ENCODE measurements around the gene ARHGEF7. TPM values are rescaled to one million over a fixed set of nuclear protein-coding genes. Genes with fewer than 3 reads are reported as not detected.

Gene ARHGEF7
- polyA plus RNA-seq, 1 donor (not counting 4 experiments of a cell fraction or from before 2014, with no cell fraction given) = 25.2 TPM

DNA sequence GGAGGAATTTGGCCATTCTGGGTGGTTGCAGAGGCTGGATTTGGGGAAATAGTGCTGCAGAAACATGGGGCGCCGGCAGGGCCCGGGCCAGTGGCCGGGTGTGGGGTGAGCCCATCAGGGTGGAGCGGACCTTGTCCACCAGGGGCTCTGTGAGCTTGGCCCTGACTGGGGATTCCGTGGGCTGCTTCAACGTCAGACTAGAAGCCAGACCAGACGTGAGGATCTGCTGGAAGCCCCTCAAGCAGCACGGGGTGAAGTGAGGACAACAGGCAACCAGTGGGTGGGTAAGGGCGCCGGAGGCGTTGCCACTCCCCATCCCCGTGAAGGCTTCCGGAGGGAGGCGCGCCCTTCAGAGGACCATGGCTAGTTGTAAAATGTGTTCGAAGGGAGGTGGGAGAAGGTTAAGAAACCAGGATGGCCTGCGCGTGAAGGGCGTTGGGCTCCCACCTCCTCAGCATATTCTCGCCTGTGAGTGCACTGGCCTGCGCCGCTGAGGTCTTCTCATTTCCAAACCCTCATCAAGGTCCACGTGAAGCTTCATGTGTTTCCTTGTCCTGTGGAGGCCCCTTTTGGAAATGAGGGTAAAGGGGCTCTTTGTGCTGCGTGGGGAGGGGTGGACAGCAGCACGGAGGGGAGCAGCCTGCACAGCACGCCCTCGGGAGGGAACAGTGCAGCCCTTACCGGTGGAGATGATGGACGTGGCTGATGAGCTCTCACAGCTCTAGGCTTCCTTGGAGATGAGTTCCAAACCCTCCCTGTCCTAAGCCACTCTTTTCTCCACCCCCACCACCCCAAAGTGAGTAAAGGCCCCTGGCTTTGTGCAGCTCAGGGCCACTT, 213.7 kb downstream of the ARHGEF7 start:
- Histone ChIP-seq H3K9me1 (ENCODE audit: control insufficient read depth, extremely low read depth, insufficient read depth, low read length) (no peaks in the 10 kb centered on the region), H3K36me3 (ENCODE audit: control insufficient read depth in 2 of 2, extremely low read depth in 1 of 2, insufficient read depth in 2 of 2, low read length in 2 of 2) (no peaks in the 10 kb centered on the region), H3K9me3 (ENCODE audit: control insufficient read depth, low read depth, low read length) (no peaks in the 10 kb centered on the region), H2AFZ (ENCODE audit: control insufficient read depth, low read length) (no peak overlapping the region), H3K4me2 (ENCODE audit: control insufficient read depth, extremely low read depth, insufficient read depth, low read depth, low read length) (no peak overlapping the region), H3K79me2 (ENCODE audit: control insufficient read depth, insufficient read depth, low read length) (no peaks in the 10 kb centered on the region), H3K27me3 (ENCODE audit: control insufficient read depth, extremely low read depth, insufficient read depth, low read length) (no peaks in the 10 kb centered on the region), H4K20me1 (ENCODE audit: control insufficient read depth, extremely low read depth, insufficient read depth, low read length) (no peaks in the 10 kb centered on the region), H3K4me1 (ENCODE audit: control insufficient read depth, extremely low read depth, insufficient read depth, low read length) (no peaks in the 10 kb centered on the region), H3K9ac (ENCODE audit: control insufficient read depth, extremely low read depth, insufficient read depth, low read length) (no peak overlapping the region), H3K27ac (ENCODE audit: control insufficient read depth, insufficient read depth, low read length) (no peak overlapping the region), H3K4me3 (ENCODE audit: control insufficient read depth in 2 of 3, extremely low read depth in 1 of 3, insufficient read depth in 2 of 3, low read depth in 1 of 3, low read length in 3 of 3) (no peak overlapping the region)
- FAIRE-seq (no peak), DNase-seq (ENCODE audit: low read depth, low spot score) (no peak)
- dilution Hi-C loops (cut with MboI; ENCODE audit: extremely low pct_ligation_motif_present, low sequenced_read_pairs) = no loop called here
- no peak for TF ChIP-seq EZH2 (IDR thresholded peaks at IDR 0.05; ENCODE audit: low read length)
- no peak for TF ChIP-seq CTCF (optimal IDR thresholded peaks at IDR 0.05 in 1 of 3, IDR thresholded peaks at IDR 0.05 in 1 of 3, conservative IDR thresholded peaks at IDR 0.05 in 1 of 3; ENCODE audit: extremely low read depth in 1 of 3, insufficient read depth in 2 of 3, low read length in 3 of 3)

DNA sequence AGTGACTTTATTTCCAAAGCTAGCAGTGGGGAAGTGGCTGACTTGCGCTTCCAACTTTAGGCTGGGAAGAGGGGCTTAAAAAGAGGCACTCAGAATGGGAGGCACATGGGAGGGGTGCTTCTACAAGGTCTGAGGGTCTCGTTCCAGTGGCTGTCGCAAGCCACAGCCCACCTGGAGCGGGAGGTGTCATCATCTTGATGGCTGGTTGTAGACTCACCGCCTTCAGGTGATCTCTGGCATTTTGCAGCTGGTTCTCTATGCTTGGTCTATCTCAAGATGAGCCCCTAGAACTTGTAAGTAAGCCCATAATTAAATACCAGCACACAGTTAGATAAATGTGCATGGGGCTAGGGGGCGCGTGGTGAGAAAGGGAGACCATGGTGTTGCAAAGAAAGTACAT, 214.5 kb downstream of the ARHGEF7 start:
- Histone ChIP-seq H3K4me3 (ENCODE audit: control insufficient read depth in 2 of 3, extremely low read depth in 1 of 3, insufficient read depth in 2 of 3, low read depth in 1 of 3, low read length in 3 of 3) (no peak overlapping the region), H3K27ac (ENCODE audit: control insufficient read depth, insufficient read depth, low read length) (no peak overlapping the region), H3K79me2 (ENCODE audit: control insufficient read depth, insufficient read depth, low read length) (no peaks in the 10 kb centered on the region), H2AFZ (ENCODE audit: control insufficient read depth, low read length) (no peak overlapping the region), H4K20me1 (ENCODE audit: control insufficient read depth, extremely low read depth, insufficient read depth, low read length) (no peaks in the 10 kb centered on the region), H3K9ac (ENCODE audit: control insufficient read depth, extremely low read depth, insufficient read depth, low read length) (no peak overlapping the region), H3K4me1 (ENCODE audit: control insufficient read depth, extremely low read depth, insufficient read depth, low read length) (no peaks in the 10 kb centered on the region), H3K9me1 (ENCODE audit: control insufficient read depth, extremely low read depth, insufficient read depth, low read length) (no peaks in the 10 kb centered on the region), H3K9me3 (ENCODE audit: control insufficient read depth, low read depth, low read length) (no peaks in the 10 kb centered on the region), H3K36me3 (ENCODE audit: control insufficient read depth in 2 of 2, extremely low read depth in 1 of 2, insufficient read depth in 2 of 2, low read length in 2 of 2) (no peaks in the 10 kb centered on the region), H3K27me3 (ENCODE audit: control insufficient read depth, extremely low read depth, insufficient read depth, low read length) (no peaks in the 10 kb centered on the region), H3K4me2 (ENCODE audit: control insufficient read depth, extremely low read depth, insufficient read depth, low read depth, low read length) (no peak overlapping the region)
- DNase-seq (ENCODE audit: low read depth, low spot score) (no peak), FAIRE-seq (no peak)
- dilution Hi-C loops (cut with MboI; ENCODE audit: extremely low pct_ligation_motif_present, low sequenced_read_pairs) = no loop called here
- TF ChIP-seq EZH2 (IDR thresholded peaks at IDR 0.05; ENCODE audit: low read length) = no peak
- no peak for TF ChIP-seq CTCF (optimal IDR thresholded peaks at IDR 0.05 in 1 of 3, IDR thresholded peaks at IDR 0.05 in 1 of 3, conservative IDR thresholded peaks at IDR 0.05 in 1 of 3; ENCODE audit: extremely low read depth in 1 of 3, insufficient read depth in 2 of 3, low read length in 3 of 3)
